K562 (cell line): ENCODE results near the gene SLC35G6. TPM values are rescaled to one million over a fixed set of nuclear protein-coding genes. Genes with fewer than 3 reads are reported as not detected.

Experiments used
- ATAC-seq: fragments of 200-7000 bp; cut with Tn5 transposase; 3 replicates; pipeline ENCODE4 v1.9.1; 2020; ENCODE audit warnings: moderate library complexity
- BruUV-seq: library from RNA; stranded (reverse); fragments of 400-500 nt; replicated peaks from 2 replicates; lab custom pipeline; 2021; lab: Mats Ljungman, UMichigan
- CTCF ChIA-PET: fragments of 300-600 bp; formaldehyde crosslinking; extraction: SDS; loops from one replicate; lab custom pipeline; 2021; ENCODE audit warnings: low intra/inter-chr PET ratio; lab: Yijun Ruan, JAX
- POLR2A ChIA-PET: fragments of 300-600, 350-650 bp; sonication (Branson Sonifier 250); formaldehyde crosslinking; extraction: SDS; loops from one replicate; lab custom pipeline; 2021; ENCODE audit warnings: antibody characterized with exemption, inconsistent platforms; lab: Yijun Ruan, JAX
- DNase-seq, 4 experiments: peaks; one replicate each; pipeline versions ENCODE4 v3.0.0 to v3.0.0-alpha.2; 2011 to 2018; ENCODE audit warnings: low spot score in 3 of 4, mixed read lengths in 3 of 4; ENCODE audit errors: extremely low read depth in 1 of 4
- FAIRE-seq: peaks from 2 replicates; lab custom pipeline; 2011; peaks lifted over from hg19 to GRCh38; lab: Jason Lieb, UNC
- H2AFZ ChIP-seq: 2 replicates; pipeline ENCODE4 v1.6.0; 2011; ENCODE audit warnings: low read depth, low read length, control low read depth, inconsistent platforms
- H3K27ac ChIP-seq: fragments of 200-600 bp; 3 replicates; pipeline ENCODE4 v1.8.0; 2011; ENCODE audit warnings: low read depth, mild to moderate bottlenecking, control low read depth, inconsistent platforms, low read length, moderate library complexity, mixed read lengths; ENCODE audit errors: extremely low read depth
- H3K27me3 ChIP-seq, 2 experiments: fragments of 300-600 bp in 1 of 2; 2 replicates in 1 of 2; 3 replicates in 1 of 2; pipeline versions ENCODE4 v1.6.0 to v1.8.0; 2011; ENCODE audit warnings: inconsistent platforms in 2 of 2, low read length in 2 of 2, mild to moderate bottlenecking in 1 of 2, mixed read lengths in 1 of 2, moderate library complexity in 1 of 2; ENCODE audit not compliant: control insufficient read depth in 2 of 2, insufficient read depth in 2 of 2
- H3K36me3 ChIP-seq: fragments of 300-600 bp; 3 replicates; pipeline ENCODE4 v1.8.0; 2011; ENCODE audit warnings: mild to moderate bottlenecking, low read length, inconsistent platforms; ENCODE audit not compliant: control insufficient read depth, insufficient read depth
- H3K4me1 ChIP-seq, 2 experiments: fragments of 200-600 bp in 1 of 2; replicated peaks in 1 of 2; 2 replicates in 1 of 2; 3 replicates in 1 of 2; pipeline versions ENCODE4 v1.5.1 to v1.8.0; 2011; ENCODE audit warnings: inconsistent platforms in 2 of 2, low read length in 2 of 2, mild to moderate bottlenecking in 1 of 2, mixed read lengths in 1 of 2, moderate library complexity in 1 of 2; ENCODE audit not compliant: control insufficient read depth in 2 of 2, insufficient read depth in 2 of 2
- H3K4me2 ChIP-seq: 2 replicates; pipeline ENCODE4 v1.6.1; 2011; ENCODE audit warnings: low read length, control low read depth, inconsistent platforms, mixed read lengths; ENCODE audit not compliant: insufficient read depth
- H3K4me3 ChIP-seq: fragments of 200-600 bp; sonication (generic), shearing (Covaris generic); 2 replicates; pipeline ENCODE4 v1.5.1; 2016; ENCODE audit warnings: control low read depth, inconsistent platforms
- H3K79me2 ChIP-seq: fragments of 200-600 bp; 3 replicates; pipeline ENCODE4 v1.8.0; 2011; ENCODE audit warnings: low read length, inconsistent platforms; ENCODE audit not compliant: control insufficient read depth, insufficient read depth
- H3K9ac ChIP-seq, 2 experiments: 2 replicates each; pipeline versions ENCODE4 v1.6.0 to v1.6.1; 2011; ENCODE audit warnings: low read depth in 2 of 2, low read length in 2 of 2, control low read depth in 1 of 2, inconsistent platforms in 1 of 2, mild to moderate bottlenecking in 1 of 2, mixed read lengths in 1 of 2; ENCODE audit not compliant: insufficient read depth in 1 of 2
- H3K9me1 ChIP-seq: one replicate; pipeline ENCODE4 v1.6.0; 2011; ENCODE audit warnings: inconsistent platforms, mild to moderate bottlenecking, low read length, moderate library complexity; ENCODE audit not compliant: control insufficient read depth, insufficient read depth
- H3K9me3 ChIP-seq: replicated peaks from 2 replicates; pipeline ENCODE4 v1.5.1; 2011; ENCODE audit warnings: low read depth, low read length, inconsistent platforms; ENCODE audit not compliant: control insufficient read depth, insufficient read depth
- H4K20me1 ChIP-seq: replicated peaks from 2 replicates; pipeline ENCODE4 v1.6.1; 2011; ENCODE audit warnings: low read length, inconsistent platforms, mixed read lengths; ENCODE audit not compliant: control insufficient read depth, insufficient read depth
- BRF1 ChIP-seq: IDR thresholded peaks from 3 replicates; pipeline ENCODE4 v1.6.1; 2011; ENCODE audit warnings: borderline replicate concordance, mild to moderate bottlenecking; ENCODE audit not compliant: insufficient read length; ENCODE audit errors: extremely low read depth
- CGGBP1 ChIP-seq: fragments of 250-450 bp; sonication (Bioruptor Pico); IDR thresholded peaks from 2 replicates; pipeline ENCODE4 v1.9.0; 2021; ENCODE audit warnings: mild to moderate bottlenecking
- DNMT1 ChIP-seq: fragments of 450-650 bp; IDR thresholded peaks from 2 replicates; pipeline ENCODE4 v1.6.1; 2016; ENCODE audit warnings: antibody characterized with exemption, mild to moderate bottlenecking
- EP300 ChIP-seq: IDR thresholded peaks from 2 replicates; pipeline ENCODE4 v1.6.1; 2012; ENCODE audit warnings: low read length, improper control_type of control experiment
- HES1 ChIP-seq: fragments of 450-650 bp; IDR thresholded peaks from 2 replicates; pipeline ENCODE4 v1.6.1; 2016; ENCODE audit warnings: low read depth, mild to moderate bottlenecking, moderate library complexity
- PBX2 ChIP-seq, 2 experiments: IDR thresholded peaks in 1 of 2; conservative IDR thresholded peaks in 1 of 2; 2 replicates each; pipeline ENCODE4 v1.6.1; 2016; ENCODE audit warnings: low read depth in 2 of 2, mild to moderate bottlenecking in 1 of 2, missing compliant biosample characterization in 1 of 2, missing genetic modification characterization in 1 of 2, moderate library complexity in 1 of 2
- PHF20 ChIP-seq: fragments of 450-650 bp; IDR thresholded peaks from 2 replicates; pipeline ENCODE4 v1.6.1; 2018; ENCODE audit not compliant: partially characterized antibody
- SAFB ChIP-seq: fragments of 200-400 bp; formaldehyde crosslinking; IDR thresholded peaks from 2 replicates; pipeline ENCODE4 v1.6.1; 2017; ENCODE audit warnings: low read depth, low read length, borderline replicate concordance
- THAP12 ChIP-seq: fragments of 250-450 bp; sonication (Bioruptor Pico); IDR thresholded peaks from 2 replicates; pipeline ENCODE4 v1.9.0; 2021; ENCODE audit warnings: mild to moderate bottlenecking, inconsistent platforms
- ZNF79 ChIP-seq: fragments of 250-450 bp; sonication (Bioruptor Pico); IDR thresholded peaks from 2 replicates; pipeline ENCODE4 v1.4.0; 2020; ENCODE audit warnings: low read depth, mild to moderate bottlenecking, moderate library complexity
- WGBS: fragments of 100-300 bp; shearing (Covaris generic); methylation state at CpG from one replicate; pipeline ENCODE4 v1.1.6; 2016; ENCODE audit warnings: low coverage, mixed read lengths; ENCODE audit not compliant: insufficient coverage; ENCODE audit errors: missing lambda C conversion rate; 5-methylcytosine and 5-hydroxymethylcytosine counted together
- in situ Hi-C: fragments of 300-500 bp; cut with MboI; formaldehyde crosslinking; loops from 4 replicates; pipeline ENCODE4 v1.15.0; 2018; ENCODE audit warnings: inconsistent platforms, mixed read lengths
- intact Hi-C: fragments of 100-400 bp; cut with micrococcal nuclease; formaldehyde crosslinking; loops from 2 replicates; pipeline ENCODE4 v1.14.2; 2022
- polyA plus RNA-seq, 8 experiments: library from polyadenylated mRNA; depleted of rRNA in 4 of 8; stranded (reverse) in 5 of 8; unstranded in 3 of 8; fragments of >200 nt; fragmentation: Nextera tagmentation in 2 of 8; fragmentation: Illumina TruSeq in 1 of 8; extraction: Ambion mirVana in 2 of 8; extraction: Trizol in 1 of 8; gene quantifications; 2 replicates each; pipeline versions ENCODE4 v1.2.1 to v1.2.3, GENCODE V29; 2011 to 2014; ENCODE audit warnings: inconsistent platforms in 1 of 8, missing spikeins in 1 of 8
- total RNA-seq, 7 experiments: library from RNA; depleted of rRNA in 6 of 7; stranded (reverse); fragments of >200 nt in 6 of 7; fragmentation: Illumina TruSeq in 2 of 7; extraction: Trizol in 2 of 7; gene quantifications; 2 replicates each; pipeline versions ENCODE4 v1.2.1 to v1.2.3, GENCODE V29; 2011 to 2021; ENCODE audit warnings: low replicate concordance in 1 of 7

The SLC35G6 gene
- total and polyA plus RNA-seq, 9 of the 15 experiments (the other 6 are each of a cell fraction or from before 2014, with no cell fraction given), result not detected

- Histone ChIP-seq H3K27ac (no peak overlapping the region), H3K9ac (no peak overlapping the region), H2AFZ (no peak overlapping the region), H3K9me1 (no peaks in the 10 kb centered on the region), H3K4me3 (no peak overlapping the region), H3K4me1 (no peaks in the 10 kb centered on the region; a peak in 2 of 5 replicates), H3K27me3 (no peaks in the 10 kb centered on the region), H4K20me1 (peaks cover 16% of the 10 kb centered on the region; the same call in 1 of the 2 replicates), H3K4me2 (no peak overlapping the region), H3K36me3 (peaks cover 86% of the 10 kb centered on the region), H3K9me3 (no peaks in the 10 kb centered on the region), H3K79me2 (peaks cover 64% of the 10 kb centered on the region)
- WGBS, result 95% methylated on average over 3 of the region's 3 CpGs
- ChIA-PET POLR2A (interaction anchor here (0.9 to 2.6 kb wide), 2 partner anchors 8 to 15 kb away, joined by 3 to 18 read pairs; no protein-coding TSS in a partner anchor), CTCF (no interaction called here)
- FAIRE-seq (no peak), DNase-seq (no peak), ATAC-seq (no peak)
- intact Hi-C loops (no loop called here), in situ Hi-C loops (no loop called here)
- no TSS peak for BruUV-seq
- TF ChIP-seq ZNF79 (CRISPR knock-in tag) (no peak), PBX2 (CRISPR knock-in tag; IDR thresholded peaks at IDR 0.05; ENCODE audit: low read depth) (no peak), PBX2 (tag; conservative IDR thresholded peaks at IDR 0.05; ENCODE audit: low read depth) (no peak), HES1 (no peak), DNMT1 (no peak), SAFB (no peak), THAP12 (no peak), CGGBP1 (CRISPR knock-in tag) (no peak), BRF1 (no peak), EP300 (no peak), PHF20 (no peak)
Measured at GRCh38 chr17:7493941-7494340, 12.7 kb downstream of the SLC35G6 start.
